Ascending aorta (tissue), 2 donors: ENCODE measurements around the gene FITM1. TPM values are rescaled to one million over a fixed set of nuclear protein-coding genes. Genes with fewer than 3 reads are reported as not detected.

Experiments used
- DNase-seq, 2 donors: peaks; one replicate each; pipeline ENCODE4 v3.0.0-alpha.2; 2019; ENCODE audit warnings: low spot score in 2 of 2
- H3K27ac ChIP-seq, 2 donors: fragments of 200-600 bp; sonication (generic); one replicate each; pipeline ENCODE4 v1.5.1; 2016 to 2017; ENCODE audit warnings: mild to moderate bottlenecking in 1 of 2
- H3K27me3 ChIP-seq: fragments of 200-600 bp; sonication (generic); one replicate; pipeline ENCODE4 v1.5.1; 2017
- H3K36me3 ChIP-seq, 2 donors: fragments of 200-600 bp; sonication (generic); one replicate each; pipeline ENCODE4 v1.5.1; 2016
- H3K4me1 ChIP-seq, 2 donors: fragments of 200-600 bp; sonication (generic); one replicate each; pipeline ENCODE4 v1.5.1; 2016 to 2017; ENCODE audit warnings: mild to moderate bottlenecking in 1 of 2
- H3K4me3 ChIP-seq, 2 donors: fragments of 200-600 bp; sonication (generic); one replicate each; pipeline ENCODE4 v1.5.1; 2016 to 2017; ENCODE audit warnings: mild to moderate bottlenecking in 1 of 2
- H3K9me3 ChIP-seq, 2 donors: fragments of 200-600 bp; sonication (generic); one replicate each; pipeline ENCODE4 v1.5.1; 2016
- intact Hi-C: fragments of 100-400 bp; cut with DNase I; formaldehyde crosslinking; loops from one replicate; pipeline ENCODE4 v1.15.1; 2023
- total RNA-seq: library from RNA; depleted of rRNA; stranded (reverse); fragments of >200 nt; gene quantifications from one replicate; pipeline ENCODE4 v1.1.0, GENCODE V29; 2016
- TF ChIP-seq, protein P1 (sequence below), 3 experiments: fragments of 200-600 bp in 2 of 3; fragments of 450-650 bp in 1 of 3; sonication (generic) in 2 of 3; IDR thresholded peaks; one replicate each; pipeline ENCODE4 v1.5.1; 2016 to 2019; ENCODE audit warnings: antibody characterized with exemption in 3 of 3, mild to moderate bottlenecking in 1 of 3, moderate library complexity in 1 of 3

FITM1 gene
- total RNA-seq, 1 donor from 2014 or later: not detected

DNA sequence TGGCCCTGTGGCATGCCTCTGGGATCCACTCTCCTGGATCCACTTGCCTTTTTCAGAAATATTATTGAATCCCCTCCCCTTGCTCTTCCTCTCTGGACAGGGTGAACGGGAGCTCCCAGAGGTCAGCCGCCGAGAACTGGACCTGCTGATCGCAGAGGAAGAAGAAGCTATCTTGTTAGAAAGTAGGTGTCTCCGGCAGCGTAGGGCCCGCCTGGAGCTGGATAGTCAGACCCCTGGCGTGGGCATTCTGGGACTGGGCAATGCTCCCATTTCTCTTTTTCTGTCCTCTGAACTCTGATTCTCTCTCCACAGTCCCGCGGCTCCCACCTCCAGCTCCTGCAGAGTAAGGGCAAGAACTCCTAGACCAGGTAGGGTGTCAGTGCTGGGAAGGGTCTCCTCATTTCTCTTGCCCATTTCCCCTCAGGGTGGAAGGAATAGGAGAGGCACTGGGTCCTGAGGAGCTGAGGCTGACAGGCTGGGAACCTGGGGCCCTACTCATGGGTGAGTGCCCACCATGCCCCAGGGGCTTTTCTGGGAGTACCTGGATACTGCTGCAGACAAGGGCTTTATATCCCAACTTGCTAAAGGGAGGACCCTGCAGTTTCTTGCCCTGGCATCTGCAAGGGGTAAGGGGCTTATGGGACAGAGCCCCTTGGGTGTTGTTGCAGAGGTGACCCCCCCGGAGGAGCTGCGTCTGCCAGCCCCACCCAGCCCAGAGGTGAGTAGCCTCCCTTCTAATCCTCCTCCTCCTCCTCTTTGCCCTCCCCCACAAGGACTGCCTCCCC lies 46.8 kb downstream of the FITM1 start:
- Histone ChIP-seq H3K27me3 (no peaks in the 10 kb centered on the region), H3K4me3 (no peak overlapping the region), H3K27ac (no peak overlapping the region), H3K9me3 (no peaks in the 10 kb centered on the region), H3K4me1 (no peaks in the 10 kb centered on the region), H3K36me3 (peaks cover 20 to 46% of the 10 kb centered on the region in 2 donors)
- intact Hi-C loops: no loop called here
- TF ChIP-seq, protein P1, sequence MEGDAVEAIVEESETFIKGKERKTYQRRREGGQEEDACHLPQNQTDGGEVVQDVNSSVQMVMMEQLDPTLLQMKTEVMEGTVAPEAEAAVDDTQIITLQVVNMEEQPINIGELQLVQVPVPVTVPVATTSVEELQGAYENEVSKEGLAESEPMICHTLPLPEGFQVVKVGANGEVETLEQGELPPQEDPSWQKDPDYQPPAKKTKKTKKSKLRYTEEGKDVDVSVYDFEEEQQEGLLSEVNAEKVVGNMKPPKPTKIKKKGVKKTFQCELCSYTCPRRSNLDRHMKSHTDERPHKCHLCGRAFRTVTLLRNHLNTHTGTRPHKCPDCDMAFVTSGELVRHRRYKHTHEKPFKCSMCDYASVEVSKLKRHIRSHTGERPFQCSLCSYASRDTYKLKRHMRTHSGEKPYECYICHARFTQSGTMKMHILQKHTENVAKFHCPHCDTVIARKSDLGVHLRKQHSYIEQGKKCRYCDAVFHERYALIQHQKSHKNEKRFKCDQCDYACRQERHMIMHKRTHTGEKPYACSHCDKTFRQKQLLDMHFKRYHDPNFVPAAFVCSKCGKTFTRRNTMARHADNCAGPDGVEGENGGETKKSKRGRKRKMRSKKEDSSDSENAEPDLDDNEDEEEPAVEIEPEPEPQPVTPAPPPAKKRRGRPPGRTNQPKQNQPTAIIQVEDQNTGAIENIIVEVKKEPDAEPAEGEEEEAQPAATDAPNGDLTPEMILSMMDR (IDR thresholded peaks at IDR 0.05): no peak
- no peak for DNase-seq

DNA sequence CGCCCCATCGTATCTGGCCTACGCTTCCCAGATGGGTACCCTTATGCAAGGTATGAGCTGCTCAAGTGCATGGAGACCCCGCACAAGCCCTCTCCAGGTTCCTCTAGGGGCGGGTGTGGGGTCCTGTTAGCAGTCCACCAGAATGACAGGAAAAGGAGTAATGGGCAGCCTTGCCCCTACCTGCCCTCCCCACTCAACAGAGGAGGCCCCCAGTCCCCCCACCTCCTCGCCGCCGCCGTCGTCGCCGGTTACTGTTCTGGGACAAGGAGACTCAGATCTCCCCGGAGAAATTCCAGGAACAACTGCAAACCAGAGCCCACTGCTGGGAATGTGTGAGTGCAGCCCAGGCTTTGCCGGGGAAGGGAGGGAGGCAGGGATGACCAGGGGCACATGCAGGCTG lies 47.4 kb downstream of the FITM1 start:
- Histone ChIP-seq H3K9me3 (no peaks in the 10 kb centered on the region), H3K27me3 (no peaks in the 10 kb centered on the region), H3K27ac (no peak overlapping the region), H3K4me3 (no peak overlapping the region), H3K4me1 (no peaks in the 10 kb centered on the region), H3K36me3 (peaks cover 26 to 53% of the 10 kb centered on the region in 2 donors)
- intact Hi-C loops: no loop called here
- no peak for DNase-seq
- TF ChIP-seq, protein P1 (IDR thresholded peaks at IDR 0.05): no peak

DNA sequence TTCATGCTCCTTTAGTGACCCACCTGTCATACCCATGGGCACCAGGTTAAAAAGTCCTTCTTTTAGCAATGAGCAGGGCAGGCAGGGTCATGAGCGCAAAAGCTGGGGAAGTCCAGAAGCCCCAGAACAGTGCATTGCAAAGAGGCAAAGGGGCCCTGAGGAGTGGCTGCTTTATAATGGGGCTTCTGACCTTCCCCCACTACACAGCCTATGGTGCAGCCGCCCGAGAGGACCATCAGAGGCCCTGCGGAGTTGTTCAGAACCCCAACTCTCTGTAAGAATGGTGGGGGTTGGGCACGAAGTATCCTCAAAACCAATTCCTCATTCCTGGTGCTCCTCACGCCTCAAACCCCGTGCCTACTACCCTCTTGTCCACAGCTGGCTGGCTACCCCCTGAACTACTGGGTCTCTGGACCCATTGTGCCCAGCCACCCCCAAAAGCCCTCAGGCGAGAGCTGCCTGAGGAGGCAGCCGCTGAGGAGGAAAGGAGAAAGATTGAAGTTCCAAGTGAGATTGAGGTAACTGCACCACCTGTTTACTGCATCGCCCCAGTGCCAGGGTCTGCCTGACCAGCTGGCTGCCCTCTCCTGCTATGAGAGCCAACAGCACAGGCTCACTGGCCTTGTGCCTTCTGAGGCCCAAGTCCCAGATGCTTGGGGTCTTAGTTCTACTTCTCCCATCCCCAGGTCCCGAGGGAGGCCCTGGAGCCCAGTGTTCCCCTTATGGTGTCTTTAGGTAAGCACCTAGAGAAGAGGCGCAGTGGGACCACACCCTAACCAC lies 48.1 kb downstream of the FITM1 start:
- Histone ChIP-seq H3K4me1 (no peaks in the 10 kb centered on the region), H3K4me3 (no peak overlapping the region), H3K27ac (no peak overlapping the region), H3K9me3 (no peaks in the 10 kb centered on the region), H3K36me3 (peaks cover 32 to 60% of the 10 kb centered on the region in 2 donors), H3K27me3 (no peaks in the 10 kb centered on the region)
- TF ChIP-seq, protein P1 (IDR thresholded peaks at IDR 0.05): no peak
- DNase-seq: no peak
- intact Hi-C loops: no loop called here

DNA sequence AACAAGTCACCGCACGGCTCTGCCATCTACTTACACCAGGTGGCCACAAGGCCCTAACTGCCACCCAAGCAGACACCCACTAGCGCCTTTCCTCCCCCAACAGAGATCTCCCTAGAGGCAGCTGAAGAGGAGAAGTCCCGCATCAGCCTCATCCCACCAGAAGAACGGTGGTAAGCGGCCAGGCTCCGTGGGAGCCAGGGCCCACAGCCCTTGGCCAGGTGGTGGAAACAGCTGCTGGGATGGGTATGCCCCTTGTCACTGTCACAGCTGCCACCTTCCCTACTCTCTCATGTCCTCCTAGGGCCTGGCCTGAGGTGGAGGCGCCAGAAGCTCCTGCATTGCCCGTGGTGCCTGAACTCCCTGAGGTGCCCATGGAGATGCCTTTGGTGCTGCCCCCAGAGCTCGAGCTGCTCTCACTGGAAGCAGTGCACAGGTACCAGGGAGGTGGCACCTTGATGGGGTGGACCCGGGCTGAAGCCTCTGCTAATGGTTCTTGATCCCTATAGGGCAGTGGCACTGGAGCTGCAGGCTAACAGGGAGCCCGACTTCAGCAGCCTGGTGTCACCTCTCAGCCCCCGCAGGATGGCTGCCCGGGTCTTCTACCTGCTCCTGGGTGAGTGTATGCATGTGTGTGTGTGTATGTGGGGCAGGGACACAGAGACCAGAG lies 49.0 kb downstream of the FITM1 start:
- peak overlapping the region; percentile 58 to 63 for H3K27ac ChIP-seq
- DNase-seq: no peak
- no peaks in the 10 kb centered on the region for H3K4me1 ChIP-seq
- intact Hi-C loops: no loop called here
- peaks cover 40 to 68% of the 10 kb centered on the region in 2 donors for H3K36me3 ChIP-seq
- TF ChIP-seq, protein P1 (IDR thresholded peaks at IDR 0.05): no peak
- no peak overlapping the region for H3K4me3 ChIP-seq
- H3K27me3 ChIP-seq: no peaks in the 10 kb centered on the region
- H3K9me3 ChIP-seq: no peaks in the 10 kb centered on the region

DNA sequence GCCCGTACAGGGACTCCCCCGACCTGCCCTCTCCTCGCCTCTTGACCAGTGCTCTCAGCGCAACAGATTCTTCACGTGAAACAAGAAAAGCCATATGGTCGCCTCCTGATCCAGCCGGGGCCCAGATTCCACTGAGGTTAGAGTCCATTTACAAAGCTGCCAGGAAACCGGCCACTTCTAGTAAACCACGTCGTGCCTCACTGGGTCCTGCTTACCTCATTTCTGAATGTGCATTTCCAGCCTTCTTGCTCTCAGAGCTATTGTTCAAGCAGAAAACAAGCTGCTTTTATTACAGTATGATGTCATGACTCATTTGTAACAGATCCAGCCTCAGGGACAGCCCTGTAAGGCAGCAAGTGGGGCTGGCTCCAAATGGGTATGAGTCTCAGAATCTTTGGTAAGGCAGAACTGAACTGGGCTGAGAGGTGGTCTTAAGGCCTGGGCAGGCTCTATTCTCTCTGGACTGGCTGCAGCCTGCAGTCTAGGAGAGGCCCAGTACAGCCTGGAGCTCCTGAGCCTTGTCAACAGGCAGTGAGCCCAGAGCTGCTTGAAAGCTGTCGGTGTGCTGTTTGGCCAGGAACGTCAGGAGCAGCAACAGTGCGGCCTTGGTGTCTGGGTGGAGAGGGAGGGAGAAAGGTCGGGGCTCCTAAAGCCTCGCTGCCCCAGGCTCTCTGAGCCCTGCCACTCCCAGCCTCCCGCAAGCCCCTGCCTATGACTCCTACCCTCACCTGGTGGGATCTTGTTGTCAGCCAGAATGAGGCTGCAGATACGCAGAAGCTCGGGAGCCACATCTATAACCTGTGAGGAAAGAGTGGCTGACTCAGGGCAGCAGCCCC lies 49.7 kb downstream of the FITM1 start:
- DNase-seq: no peak
- H3K4me1 ChIP-seq: no peaks in the 10 kb centered on the region
- H3K27me3 ChIP-seq: no peaks in the 10 kb centered on the region
- TF ChIP-seq, protein P1 (IDR thresholded peaks at IDR 0.05): no peak
- intact Hi-C loops: no loop called here
- no peak overlapping the region for H3K4me3 ChIP-seq
- H3K9me3 ChIP-seq: no peaks in the 10 kb centered on the region
- H3K36me3 ChIP-seq: peaks cover 41 to 76% of the 10 kb centered on the region in 2 donors
- H3K27ac ChIP-seq: peak overlapping the region; percentile 58 to 63
